ENCODE data around the gene NOTCH1.
"Not testable (repeated sequence)": the region's sequence is repeated elsewhere in the genome, so short reads cannot be mapped to it uniquely, and the experiment has no call there.

The NOTCH1 gene

DNA sequence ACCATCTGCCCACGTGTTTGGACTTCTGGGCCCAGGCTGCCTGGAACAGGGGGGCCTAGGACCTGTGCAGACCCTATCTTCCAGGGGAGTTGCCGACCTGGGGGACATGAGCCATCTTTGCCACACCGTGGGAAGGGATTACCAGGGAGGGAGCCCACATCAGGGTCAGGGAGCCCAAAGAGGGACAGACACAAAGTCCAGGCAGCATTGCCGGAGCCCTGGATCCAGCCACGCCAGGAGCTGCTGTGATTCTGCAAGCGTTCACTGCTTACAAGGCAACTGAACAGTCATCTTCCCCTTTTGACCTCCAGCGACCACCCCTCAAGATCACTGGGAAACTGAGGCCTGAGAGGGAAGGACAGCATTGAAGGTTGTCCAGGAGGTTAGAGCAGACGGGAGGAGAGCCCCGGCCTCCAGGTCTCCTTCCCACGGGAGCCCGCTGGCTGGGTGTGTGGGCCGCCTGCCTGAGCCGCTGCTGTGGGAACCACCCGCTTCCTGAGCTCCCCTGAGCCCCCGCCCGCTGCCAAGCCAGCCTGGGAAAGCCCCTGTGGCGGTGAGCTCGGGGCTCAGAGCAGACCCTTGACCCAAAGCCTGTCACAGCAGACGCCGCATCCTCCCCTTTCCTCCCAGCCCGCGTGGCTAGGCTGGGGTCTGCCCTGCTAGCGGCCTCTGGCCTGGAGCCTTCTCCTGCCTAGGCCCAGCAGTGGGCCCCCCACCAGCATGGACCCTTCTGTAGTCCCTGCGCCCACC lies 17.1 kb upstream of the NOTCH1 start:
- DNase-seq (ENCODE audit: low spot score): no peak
- TF ChIP-seq, protein P1, sequence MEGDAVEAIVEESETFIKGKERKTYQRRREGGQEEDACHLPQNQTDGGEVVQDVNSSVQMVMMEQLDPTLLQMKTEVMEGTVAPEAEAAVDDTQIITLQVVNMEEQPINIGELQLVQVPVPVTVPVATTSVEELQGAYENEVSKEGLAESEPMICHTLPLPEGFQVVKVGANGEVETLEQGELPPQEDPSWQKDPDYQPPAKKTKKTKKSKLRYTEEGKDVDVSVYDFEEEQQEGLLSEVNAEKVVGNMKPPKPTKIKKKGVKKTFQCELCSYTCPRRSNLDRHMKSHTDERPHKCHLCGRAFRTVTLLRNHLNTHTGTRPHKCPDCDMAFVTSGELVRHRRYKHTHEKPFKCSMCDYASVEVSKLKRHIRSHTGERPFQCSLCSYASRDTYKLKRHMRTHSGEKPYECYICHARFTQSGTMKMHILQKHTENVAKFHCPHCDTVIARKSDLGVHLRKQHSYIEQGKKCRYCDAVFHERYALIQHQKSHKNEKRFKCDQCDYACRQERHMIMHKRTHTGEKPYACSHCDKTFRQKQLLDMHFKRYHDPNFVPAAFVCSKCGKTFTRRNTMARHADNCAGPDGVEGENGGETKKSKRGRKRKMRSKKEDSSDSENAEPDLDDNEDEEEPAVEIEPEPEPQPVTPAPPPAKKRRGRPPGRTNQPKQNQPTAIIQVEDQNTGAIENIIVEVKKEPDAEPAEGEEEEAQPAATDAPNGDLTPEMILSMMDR (IDR thresholded peaks at IDR 0.05): no peak
- Histone ChIP-seq H3K27ac (no peak overlapping the region), H3K4me3 (no peak overlapping the region)

DNA sequence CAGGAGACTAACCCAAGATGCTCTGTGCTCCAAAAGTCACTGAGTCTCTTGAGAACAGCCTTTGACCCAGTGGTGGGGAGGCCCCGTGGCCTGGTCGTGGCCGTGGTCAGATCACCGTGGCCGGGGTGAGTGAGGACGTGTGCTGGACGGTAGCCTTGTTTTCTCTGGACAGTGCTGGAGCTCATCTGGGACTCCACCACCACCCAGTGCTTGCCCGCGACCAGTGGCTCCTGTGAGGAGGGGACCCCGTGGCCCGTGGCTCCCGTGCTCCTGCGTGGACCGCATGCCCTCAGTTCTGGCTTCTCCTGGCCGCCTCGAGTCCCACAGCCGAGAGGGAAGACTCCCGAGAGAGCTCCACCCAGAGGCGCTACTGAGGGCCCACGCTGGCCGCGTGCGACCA lies 15.9 kb upstream of the NOTCH1 start:
- no peak overlapping the region for H3K4me3 ChIP-seq
- H3K27ac ChIP-seq: no peak overlapping the region
- no peak for DNase-seq (ENCODE audit: low spot score)
- TF ChIP-seq, protein P1 (IDR thresholded peaks at IDR 0.05): no peak

DNA sequence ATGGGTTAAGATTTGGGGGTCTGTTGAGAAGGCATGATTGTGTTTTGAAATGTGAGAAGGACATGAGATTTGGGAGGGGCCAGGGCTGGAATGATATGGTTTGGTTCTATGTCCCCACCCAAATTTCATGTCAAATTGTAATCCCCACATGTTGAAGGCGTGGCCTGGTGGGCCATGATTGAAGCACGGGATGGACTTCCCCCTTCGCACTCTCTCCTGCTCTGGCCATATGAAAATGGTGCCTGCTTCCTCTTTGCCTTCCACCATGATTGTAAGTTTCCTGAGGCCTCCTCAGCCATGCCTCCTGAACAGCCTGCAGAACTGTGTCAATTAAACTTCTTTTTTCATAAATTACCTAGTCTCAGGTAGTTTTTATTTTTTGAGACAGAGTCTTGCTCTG lies 14.7 kb upstream of the NOTCH1 start:
- TF ChIP-seq, protein P1 (IDR thresholded peaks at IDR 0.05): no peak
- no peak for DNase-seq (ENCODE audit: low spot score)

DNA sequence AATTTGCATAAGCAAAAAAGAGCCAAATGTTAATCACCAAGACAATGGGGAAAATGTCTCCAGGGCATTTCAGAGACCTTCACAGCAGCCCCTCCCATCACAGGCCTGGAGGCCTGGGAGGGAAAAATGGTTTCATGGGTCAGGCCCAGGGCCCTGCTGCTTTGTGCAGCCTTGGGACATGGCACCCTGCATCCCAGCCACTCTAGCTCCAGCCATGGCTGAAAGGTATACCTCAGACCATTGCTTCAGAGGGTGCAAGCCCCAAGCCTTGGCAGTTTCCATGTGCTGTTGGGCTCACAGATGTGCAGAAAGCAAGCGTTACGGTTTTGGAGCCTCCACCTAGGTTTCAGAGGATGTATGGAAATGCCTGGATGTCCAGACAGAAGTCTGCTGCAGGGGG lies 13.5 kb upstream of the NOTCH1 start:
- not testable (repeated sequence) for DNase-seq (ENCODE audit: low spot score); H3K4me3 ChIP-seq; H3K27ac ChIP-seq

More for the DNA sequence above, 14.7 kb upstream of the NOTCH1 start:
- H3K27ac ChIP-seq: no peak overlapping the region
- H3K4me3 ChIP-seq: no peak overlapping the region

DNA sequence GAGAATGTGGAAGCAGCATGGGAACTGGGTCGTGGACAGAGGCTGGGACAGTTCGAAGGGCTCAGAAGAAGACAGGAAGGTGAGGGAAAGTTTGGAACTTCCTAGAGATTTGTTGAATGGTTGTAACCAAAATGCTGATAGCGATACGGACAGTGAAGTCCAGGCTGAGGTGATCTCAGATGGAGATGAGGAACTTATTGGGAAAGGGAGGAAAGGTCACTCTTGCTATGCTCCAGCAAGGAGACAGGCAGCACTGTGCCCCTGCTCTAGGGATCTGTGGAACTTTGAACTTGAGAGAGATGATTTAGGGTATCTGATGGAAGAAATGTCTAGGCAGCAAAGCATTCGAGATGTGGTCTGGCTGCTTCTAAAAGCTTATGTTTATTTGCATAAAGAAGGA lies 13.0 kb upstream of the NOTCH1 start:
- not testable (repeated sequence) for H3K4me3 ChIP-seq; DNase-seq (ENCODE audit: low spot score)
- peak overlapping the region in 1 of 2 donors; percentile 86 for H3K27ac ChIP-seq

DNA sequence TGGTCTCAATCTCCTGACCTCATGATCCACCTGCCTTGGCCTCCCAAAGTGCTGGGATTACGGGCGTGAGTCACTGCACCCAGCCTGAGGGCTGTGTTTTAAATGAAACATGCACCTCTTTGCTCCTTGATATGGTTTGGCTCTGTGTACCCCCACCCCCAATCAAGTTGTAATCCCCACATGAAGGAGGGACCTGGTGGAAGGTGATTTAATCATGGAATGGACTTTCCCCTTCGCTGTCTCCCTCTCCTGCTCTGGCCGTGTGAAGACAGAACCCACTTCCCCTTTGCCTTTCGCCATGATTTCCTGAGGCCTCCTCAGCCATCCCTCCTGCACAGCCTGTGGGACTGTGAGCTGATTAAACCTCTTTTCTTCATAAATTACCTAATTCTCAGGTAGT lies 12.5 kb upstream of the NOTCH1 start:
- no peak for DNase-seq (ENCODE audit: low spot score)

DNA sequence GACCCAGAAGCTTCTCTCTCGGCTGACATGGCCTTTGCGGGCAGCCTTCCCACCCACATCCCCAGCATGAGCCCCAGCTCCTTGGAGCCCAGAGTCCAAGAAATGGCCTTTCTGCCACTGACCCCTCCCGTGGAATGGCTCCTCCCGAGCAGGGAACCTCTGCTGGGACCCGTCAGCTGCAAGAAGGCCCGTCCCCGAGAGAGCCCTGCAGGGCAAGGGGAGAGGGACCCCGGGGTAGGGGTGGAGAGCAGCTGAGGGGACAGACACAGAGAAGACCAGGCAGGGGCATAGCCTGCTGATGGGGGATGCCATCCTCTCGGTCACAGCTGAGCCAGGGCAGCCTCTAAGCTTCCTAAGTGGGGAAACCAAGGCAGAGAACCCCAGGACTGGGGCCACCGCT lies 11.2 kb upstream of the NOTCH1 start:
- H3K27ac ChIP-seq: peak overlapping the region; percentile 46 to 83
- no peak overlapping the region for H3K4me3 ChIP-seq
- TF ChIP-seq, protein P1 (IDR thresholded peaks at IDR 0.05): no peak
- no peak for DNase-seq (ENCODE audit: low spot score)

More for the DNA sequence above, 12.5 kb upstream of the NOTCH1 start:
- Histone ChIP-seq H3K27ac (peak overlapping the region in 1 of 2 donors; percentile 86), H3K4me3 (no peak overlapping the region)
- TF ChIP-seq, protein P1 (IDR thresholded peaks at IDR 0.05): no peak

DNA sequence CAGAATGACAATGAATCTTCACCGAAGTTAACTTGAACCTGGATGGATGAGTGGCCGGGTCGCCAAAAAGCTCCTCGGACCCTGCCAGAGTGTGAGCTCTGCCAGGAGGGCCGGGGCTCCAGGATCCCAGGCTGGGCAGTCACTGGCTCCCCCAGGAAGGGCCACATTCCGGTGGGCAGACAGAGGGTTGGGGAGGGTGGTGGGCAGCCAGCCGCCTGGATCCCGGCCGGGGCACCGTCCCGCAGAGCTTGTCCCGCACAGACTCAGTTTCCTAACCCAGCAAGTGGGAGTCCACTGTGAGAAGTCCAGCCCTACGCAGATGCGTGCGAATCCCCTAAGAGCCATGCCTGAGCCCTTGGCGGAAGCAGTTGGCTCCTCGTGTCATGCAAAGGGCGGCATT lies 10.3 kb upstream of the NOTCH1 start:
- H3K4me3 ChIP-seq: no peak overlapping the region
- TF ChIP-seq, protein P1 (IDR thresholded peaks at IDR 0.05): no peak
- no peak for DNase-seq (ENCODE audit: low spot score)
- peak overlapping the region in 1 of 2 donors; percentile 83 for H3K27ac ChIP-seq

Measured in coronary artery (tissue), 2 donors.